VCaP (cell line): ENCODE measurements around the gene AMER3.

Source experiments
- H3K27ac ChIP-seq: fragments of 450-650 bp; 2 replicates; pipeline ENCODE4 v1.5.1; 2017
- CTCF ChIP-seq: fragments of 450-650 bp; conservative IDR thresholded peaks from 2 replicates; pipeline ENCODE4 v1.5.1; 2017; ENCODE audit warnings: mild to moderate bottlenecking, moderate library complexity

The AMER3 gene

DNA sequence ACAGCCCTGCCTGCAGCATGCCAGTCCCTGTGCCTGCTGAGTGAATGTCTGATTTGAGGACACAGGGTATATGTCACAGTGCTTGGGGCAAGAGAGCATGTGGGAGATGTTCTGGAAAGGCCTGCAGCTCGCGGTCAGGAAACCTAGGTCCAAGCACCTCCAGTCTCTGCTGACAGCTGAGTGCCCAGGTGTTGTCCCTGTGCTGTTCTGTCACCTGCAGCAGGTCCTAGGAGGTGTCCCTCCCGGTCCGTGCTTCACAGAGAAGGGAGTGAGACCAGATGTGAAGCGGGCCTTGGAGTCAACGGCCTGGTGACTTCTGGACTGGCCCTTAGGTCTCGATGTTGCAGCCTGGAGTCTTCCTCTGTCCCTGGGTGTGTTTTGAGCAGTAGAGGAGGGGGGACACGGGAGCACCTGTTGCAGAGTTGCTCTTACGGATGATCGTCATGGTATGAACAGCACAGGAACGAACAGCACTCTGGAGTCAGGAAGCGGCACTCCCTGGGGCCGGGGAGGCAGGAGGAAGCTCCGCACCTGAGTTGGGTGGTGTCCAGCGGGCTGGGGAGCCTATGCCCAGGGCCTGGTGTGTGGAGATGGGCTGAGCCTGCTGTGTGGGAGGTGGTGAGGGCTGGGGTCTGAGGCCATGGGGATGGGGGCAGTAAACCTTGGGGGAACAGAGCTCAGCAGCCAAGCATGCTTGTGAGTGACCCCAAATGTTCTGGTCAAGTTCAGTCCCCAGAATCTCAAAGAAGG is 59.8 kb downstream of the AMER3 start:
- H3K27ac ChIP-seq: peak overlapping the region; percentile 50; the same call in 1 of the 2 replicates

More for the DNA sequence above, 59.8 kb downstream of the AMER3 start:
- no peak for TF ChIP-seq CTCF
